ENCODE data around the gene TTBK1. TPM values are rescaled to one million over a fixed set of nuclear protein-coding genes. Genes with fewer than 3 reads are reported as not detected.

TTBK1 gene
- polyA plus RNA-seq, 1 of the 3 experiments (the other 2 are of a cell fraction), result 0.94 TPM

DNA sequence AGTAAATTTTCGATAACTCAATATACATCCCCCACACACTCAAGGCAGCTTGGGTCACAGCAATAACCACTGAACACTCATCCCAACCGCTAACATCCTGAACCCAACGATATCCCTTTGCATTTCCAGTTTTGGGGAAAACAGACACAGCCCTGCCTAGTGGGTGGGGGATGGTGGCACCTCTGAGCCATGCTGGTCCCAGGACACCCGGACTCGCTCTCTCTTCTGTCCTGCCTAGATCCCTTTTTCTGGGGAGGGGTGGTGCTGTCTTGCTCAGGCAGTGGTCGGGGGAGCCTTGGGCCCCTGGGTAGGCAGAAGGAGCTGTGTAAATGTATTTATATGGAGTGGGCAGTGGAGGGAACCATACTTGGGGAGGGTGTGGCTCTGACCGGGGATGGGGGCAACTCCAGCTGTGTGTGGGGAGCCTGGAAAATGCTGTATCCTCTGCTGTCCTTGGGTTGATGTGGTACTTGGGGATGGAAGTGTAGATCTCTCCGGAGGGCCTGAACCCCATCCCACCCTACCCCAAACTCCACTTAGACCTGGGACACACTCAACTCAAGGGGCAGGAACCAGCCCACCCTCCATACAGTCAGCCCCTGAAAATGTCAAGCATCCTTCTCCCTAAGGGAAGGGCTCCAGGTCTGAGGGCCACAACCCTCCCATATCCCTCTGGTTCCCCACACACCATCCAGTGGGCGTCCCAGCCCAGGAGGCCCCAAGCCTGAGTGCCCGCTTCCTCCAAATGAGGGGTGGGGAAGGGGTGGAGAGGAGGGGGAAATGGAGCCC lies 31.0 kb downstream of the TTBK1 start:
- Histone ChIP-seq H3K4me3 (ENCODE audit: low read depth in 2 of 2, low read length in 1 of 2) (no peak overlapping the region), H3K9me2 (no peaks in the 10 kb centered on the region), H3F3A (replicated peaks; ENCODE audit: insufficient read depth) (no peaks in the 10 kb centered on the region), H3K27ac (ENCODE audit: low read depth in 2 of 2, low read length in 1 of 2) (no peak overlapping the region), H4K20me1 (ENCODE audit: insufficient read depth) (no peaks in the 10 kb centered on the region), H3K4me2 (no peak overlapping the region), H3K27me3 (ENCODE audit: insufficient read depth) (no peaks in the 10 kb centered on the region), H3K9ac (no peak overlapping the region), H3K4me1 (ENCODE audit: control insufficient read depth in 1 of 2, insufficient read depth in 2 of 2, low read depth in 1 of 2, low read length in 1 of 2) (peaks cover 0 to 14% of the 10 kb centered on the region in 2 experiments; a peak in 1 of 4 replicates), H3K36me3 (replicated peaks in 1 of 2; ENCODE audit: control insufficient read depth in 1 of 2, insufficient read depth in 2 of 2, low read length in 1 of 2) (no peaks in the 10 kb centered on the region), H3K9me3 (no peaks in the 10 kb centered on the region), H2AFZ (ENCODE audit: low read depth) (no peak overlapping the region), H3K79me2 (ENCODE audit: insufficient read depth) (no peaks in the 10 kb centered on the region)
- DNase-seq, result no peak
- CTCF ChIA-PET, result interaction anchor here (3.3 kb wide), 1 partner anchor 45 kb away, joined by 10 read pairs; the partner anchor contains the start of gene DNPH1
- WGBS (ENCODE audit: low lambda C conversion rate), result 86% methylated on average over 9 of the region's 10 CpGs
- TF ChIP-seq SIN3A (IDR thresholded peaks at IDR 0.05; ENCODE audit: borderline replicate concordance, low read depth, low read length) (no peak), RFX5 (IDR thresholded peaks at IDR 0.05; ENCODE audit: low read length) (no peak), GABPA (IDR thresholded peaks at IDR 0.05; ENCODE audit: low read depth) (no peak), JUND (IDR thresholded peaks at IDR 0.05) (no peak), RXRA (IDR thresholded peaks at IDR 0.05; ENCODE audit: borderline replicate concordance, low read depth) (no peak), FOSL2 (IDR thresholded peaks at IDR 0.05; ENCODE audit: borderline replicate concordance, low read depth) (no peak), EZH2phosphoT487 (IDR thresholded peaks at IDR 0.05; ENCODE audit: borderline replicate concordance, low read depth) (no peak), EP300 (IDR thresholded peaks at IDR 0.05; ENCODE audit: borderline replicate concordance in 1 of 2, low read depth in 1 of 2, low read length in 1 of 2) (no peak), FOXM1 (IDR thresholded peaks at IDR 0.05; ENCODE audit: low read depth) (no peak), RAD21 (IDR thresholded peaks at IDR 0.05; ENCODE audit: low read length) (no peak)
- TF ChIP-seq, protein P1, sequence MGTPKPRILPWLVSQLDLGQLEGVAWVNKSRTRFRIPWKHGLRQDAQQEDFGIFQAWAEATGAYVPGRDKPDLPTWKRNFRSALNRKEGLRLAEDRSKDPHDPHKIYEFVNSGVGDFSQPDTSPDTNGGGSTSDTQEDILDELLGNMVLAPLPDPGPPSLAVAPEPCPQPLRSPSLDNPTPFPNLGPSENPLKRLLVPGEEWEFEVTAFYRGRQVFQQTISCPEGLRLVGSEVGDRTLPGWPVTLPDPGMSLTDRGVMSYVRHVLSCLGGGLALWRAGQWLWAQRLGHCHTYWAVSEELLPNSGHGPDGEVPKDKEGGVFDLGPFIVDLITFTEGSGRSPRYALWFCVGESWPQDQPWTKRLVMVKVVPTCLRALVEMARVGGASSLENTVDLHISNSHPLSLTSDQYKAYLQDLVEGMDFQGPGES (IDR thresholded peaks at IDR 0.05; ENCODE audit: low read depth, low read length), result no peak
- TF ChIP-seq, protein P2, sequence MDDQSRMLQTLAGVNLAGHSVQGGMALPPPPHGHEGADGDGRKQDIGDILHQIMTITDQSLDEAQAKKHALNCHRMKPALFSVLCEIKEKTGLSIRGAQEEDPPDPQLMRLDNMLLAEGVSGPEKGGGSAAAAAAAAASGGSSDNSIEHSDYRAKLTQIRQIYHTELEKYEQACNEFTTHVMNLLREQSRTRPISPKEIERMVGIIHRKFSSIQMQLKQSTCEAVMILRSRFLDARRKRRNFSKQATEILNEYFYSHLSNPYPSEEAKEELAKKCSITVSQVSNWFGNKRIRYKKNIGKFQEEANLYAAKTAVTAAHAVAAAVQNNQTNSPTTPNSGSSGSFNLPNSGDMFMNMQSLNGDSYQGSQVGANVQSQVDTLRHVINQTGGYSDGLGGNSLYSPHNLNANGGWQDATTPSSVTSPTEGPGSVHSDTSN (IDR thresholded peaks at IDR 0.05), result no peak
- POLR2A ChIA-PET, result no interaction called here

DNA sequence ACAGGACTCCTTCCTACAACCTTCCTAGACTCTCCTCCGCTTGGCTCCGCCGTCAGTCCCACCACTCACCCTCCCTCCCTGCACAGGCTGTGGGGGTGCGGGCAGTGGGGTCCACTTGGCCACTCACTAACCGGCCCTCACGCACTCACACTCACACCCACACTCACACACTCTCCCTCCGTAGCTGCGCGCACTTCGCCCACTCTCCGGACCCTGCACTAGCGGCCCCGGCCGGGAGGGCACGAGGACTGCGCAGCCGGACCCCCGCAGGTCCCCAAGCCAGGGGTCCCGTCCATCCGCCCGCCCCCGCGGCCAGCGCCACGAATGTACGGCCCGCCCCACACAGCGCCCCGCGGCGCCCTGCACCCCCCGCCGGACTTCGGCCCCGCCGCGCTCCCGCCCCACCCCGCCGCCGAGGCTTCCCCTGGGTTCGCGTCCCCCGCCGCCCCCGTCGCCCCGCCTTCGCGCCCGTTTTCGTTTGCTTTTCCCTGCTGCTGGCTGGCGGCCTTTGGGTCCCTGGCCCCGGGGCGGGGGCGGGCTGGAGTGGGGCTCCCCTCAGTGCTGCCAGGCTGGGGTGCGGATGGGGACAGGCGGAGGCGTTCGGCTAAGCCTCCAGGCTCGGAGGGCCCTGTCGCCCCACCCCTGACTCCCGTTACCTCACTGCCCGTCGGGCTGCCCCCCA lies 31.8 kb downstream of the TTBK1 start:
- CTCF ChIA-PET, result interaction anchor here (1.1 to 3.3 kb wide), 2 partner anchors 12 to 46 kb away, joined by 3 to 10 read pairs; partner anchors contain the start of gene DNPH1
- H3K27me3 ChIP-seq (ENCODE audit: insufficient read depth), result no peaks in the 10 kb centered on the region
- 30% methylated on average over 11 of the region's 65 CpGs for WGBS (ENCODE audit: low lambda C conversion rate)
- TF ChIP-seq, protein P3, sequence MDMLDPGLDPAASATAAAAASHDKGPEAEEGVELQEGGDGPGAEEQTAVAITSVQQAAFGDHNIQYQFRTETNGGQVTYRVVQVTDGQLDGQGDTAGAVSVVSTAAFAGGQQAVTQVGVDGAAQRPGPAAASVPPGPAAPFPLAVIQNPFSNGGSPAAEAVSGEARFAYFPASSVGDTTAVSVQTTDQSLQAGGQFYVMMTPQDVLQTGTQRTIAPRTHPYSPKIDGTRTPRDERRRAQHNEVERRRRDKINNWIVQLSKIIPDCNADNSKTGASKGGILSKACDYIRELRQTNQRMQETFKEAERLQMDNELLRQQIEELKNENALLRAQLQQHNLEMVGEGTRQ (IDR thresholded peaks at IDR 0.05; ENCODE audit: borderline replicate concordance, low read depth, low read length), result no peak
- TF ChIP-seq, protein P4, sequence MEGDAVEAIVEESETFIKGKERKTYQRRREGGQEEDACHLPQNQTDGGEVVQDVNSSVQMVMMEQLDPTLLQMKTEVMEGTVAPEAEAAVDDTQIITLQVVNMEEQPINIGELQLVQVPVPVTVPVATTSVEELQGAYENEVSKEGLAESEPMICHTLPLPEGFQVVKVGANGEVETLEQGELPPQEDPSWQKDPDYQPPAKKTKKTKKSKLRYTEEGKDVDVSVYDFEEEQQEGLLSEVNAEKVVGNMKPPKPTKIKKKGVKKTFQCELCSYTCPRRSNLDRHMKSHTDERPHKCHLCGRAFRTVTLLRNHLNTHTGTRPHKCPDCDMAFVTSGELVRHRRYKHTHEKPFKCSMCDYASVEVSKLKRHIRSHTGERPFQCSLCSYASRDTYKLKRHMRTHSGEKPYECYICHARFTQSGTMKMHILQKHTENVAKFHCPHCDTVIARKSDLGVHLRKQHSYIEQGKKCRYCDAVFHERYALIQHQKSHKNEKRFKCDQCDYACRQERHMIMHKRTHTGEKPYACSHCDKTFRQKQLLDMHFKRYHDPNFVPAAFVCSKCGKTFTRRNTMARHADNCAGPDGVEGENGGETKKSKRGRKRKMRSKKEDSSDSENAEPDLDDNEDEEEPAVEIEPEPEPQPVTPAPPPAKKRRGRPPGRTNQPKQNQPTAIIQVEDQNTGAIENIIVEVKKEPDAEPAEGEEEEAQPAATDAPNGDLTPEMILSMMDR (IDR thresholded peaks at IDR 0.05), result no peak
- TF ChIP-seq SMC3 (IDR thresholded peaks at IDR 0.05; ENCODE audit: low read depth, low read length) (no peak), MXI1 (IDR thresholded peaks at IDR 0.05; ENCODE audit: low read depth, low read length) (no peak), JUND (IDR thresholded peaks at IDR 0.05) (no peak), GATA2 (CRISPR knock-in tag; IDR thresholded peaks at IDR 0.05) (no peak), ELF1 (IDR thresholded peaks at IDR 0.05) (no peak), NRF1 (IDR thresholded peaks at IDR 0.05; ENCODE audit: low read depth, low read length) (no peak)
- TF ChIP-seq, protein P5, sequence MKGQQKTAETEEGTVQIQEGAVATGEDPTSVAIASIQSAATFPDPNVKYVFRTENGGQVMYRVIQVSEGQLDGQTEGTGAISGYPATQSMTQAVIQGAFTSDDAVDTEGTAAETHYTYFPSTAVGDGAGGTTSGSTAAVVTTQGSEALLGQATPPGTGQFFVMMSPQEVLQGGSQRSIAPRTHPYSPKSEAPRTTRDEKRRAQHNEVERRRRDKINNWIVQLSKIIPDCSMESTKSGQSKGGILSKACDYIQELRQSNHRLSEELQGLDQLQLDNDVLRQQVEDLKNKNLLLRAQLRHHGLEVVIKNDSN (IDR thresholded peaks at IDR 0.05; ENCODE audit: borderline replicate concordance, low read depth), result no peak
- TF ChIP-seq, protein P6, sequence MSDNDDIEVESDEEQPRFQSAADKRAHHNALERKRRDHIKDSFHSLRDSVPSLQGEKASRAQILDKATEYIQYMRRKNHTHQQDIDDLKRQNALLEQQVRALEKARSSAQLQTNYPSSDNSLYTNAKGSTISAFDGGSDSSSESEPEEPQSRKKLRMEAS (IDR thresholded peaks at IDR 0.05; ENCODE audit: low read depth), result no peak

More for the DNA sequence above, 31.8 kb downstream of the TTBK1 start:
- Histone ChIP-seq H3K4me2 (peak overlapping the region; percentile 47; the same call in 1 of the 2 replicates), H3F3A (replicated peaks; ENCODE audit: insufficient read depth) (no peaks in the 10 kb centered on the region), H3K36me3 (replicated peaks in 1 of 2; ENCODE audit: control insufficient read depth in 1 of 2, insufficient read depth in 2 of 2, low read length in 1 of 2) (no peaks in the 10 kb centered on the region), H3K27ac (ENCODE audit: low read depth in 2 of 2, low read length in 1 of 2) (no peak overlapping the region), H2AFZ (ENCODE audit: low read depth) (no peak overlapping the region), H3K9ac (no peak overlapping the region), H3K9me2 (no peaks in the 10 kb centered on the region), H3K4me3 (ENCODE audit: low read depth in 2 of 2, low read length in 1 of 2) (peak overlapping the region in 1 of 2 experiments; percentile 38; a peak in 2 of 4 replicates), H4K20me1 (ENCODE audit: insufficient read depth) (no peaks in the 10 kb centered on the region), H3K79me2 (ENCODE audit: insufficient read depth) (no peaks in the 10 kb centered on the region), H3K4me1 (ENCODE audit: control insufficient read depth in 1 of 2, insufficient read depth in 2 of 2, low read depth in 1 of 2, low read length in 1 of 2) (peaks cover 0 to 12% of the 10 kb centered on the region in 2 experiments; a peak in 1 of 4 replicates), H3K9me3 (no peaks in the 10 kb centered on the region)
- POLR2A ChIA-PET, result no interaction called here
- peak; percentile 88 for DNase-seq
